ENCODE data around the gene DPYSL5. TPM values are rescaled to one million over a fixed set of nuclear protein-coding genes. Genes with fewer than 3 reads are reported as not detected.

Gene DPYSL5
- total RNA-seq, 6 donors from 2014 or later: not detected

DNA sequence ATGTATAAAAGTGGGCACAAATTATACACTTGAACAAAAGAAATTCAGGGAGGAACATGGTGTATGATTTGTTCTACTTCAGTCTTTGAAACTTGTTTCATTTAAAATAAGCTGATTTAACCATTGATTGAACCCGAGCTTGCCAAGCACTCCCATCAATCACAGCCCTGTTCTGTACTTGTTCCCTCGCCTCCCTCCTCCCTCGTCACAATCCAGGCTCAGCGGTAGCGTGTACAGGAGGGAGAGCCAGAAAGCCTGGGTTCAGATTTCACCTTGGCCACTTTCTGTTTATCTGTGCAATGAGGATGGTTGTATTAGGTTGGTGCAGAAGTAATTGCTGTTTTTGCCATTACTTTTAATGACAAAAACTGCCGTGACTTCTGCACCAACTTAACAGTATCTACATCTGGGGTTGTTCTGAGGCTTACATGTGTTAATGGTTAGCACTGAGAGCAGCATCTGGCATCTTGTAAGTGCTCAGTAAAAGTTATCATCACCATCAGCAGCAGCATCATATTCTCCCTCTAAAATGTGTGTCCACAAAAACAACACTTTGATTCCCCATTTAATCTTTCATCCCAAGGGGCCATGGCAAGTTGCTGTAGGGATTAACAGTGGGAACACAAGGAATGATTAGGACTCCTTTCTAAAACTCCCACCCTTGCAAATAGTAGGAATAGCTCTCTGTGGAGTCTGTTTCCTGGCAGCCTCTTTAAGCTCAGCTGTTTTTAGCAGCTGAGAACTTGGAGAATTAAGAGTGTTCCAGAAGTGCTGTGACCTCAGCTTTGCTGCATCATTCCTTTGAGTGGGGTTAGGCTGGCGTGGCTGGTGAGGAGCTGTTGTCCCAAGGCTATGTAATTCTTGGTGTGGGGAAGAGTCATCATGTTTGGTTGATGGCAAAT, 4.7 kb downstream of the DPYSL5 start:
- peaks cover 0 to 37% (median 22%) of the 10 kb centered on the region in 4 donors for H3K27me3 ChIP-seq

DNA sequence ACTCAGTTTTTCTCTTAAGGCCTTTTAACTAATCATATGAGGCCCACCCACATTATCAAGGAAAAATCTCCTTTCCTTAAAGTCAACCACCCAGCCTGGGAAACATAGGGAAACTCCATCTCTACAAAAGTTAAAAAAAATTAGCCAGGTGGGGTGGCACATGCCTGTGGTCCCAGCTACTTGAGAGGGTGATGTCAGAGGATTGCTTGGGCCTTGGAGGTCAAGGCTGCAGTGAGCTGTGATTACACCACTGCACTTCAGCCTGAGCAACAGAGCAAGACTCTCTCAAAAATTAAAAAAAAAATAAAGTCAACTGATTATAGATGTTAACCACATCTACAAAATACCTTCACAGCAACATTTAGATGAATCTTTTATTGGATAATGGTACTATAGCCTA, 5.8 kb downstream of the DPYSL5 start:
- Histone ChIP-seq H3K9me3 (no peaks in the 10 kb centered on the region), H3K36me3 (no peaks in the 10 kb centered on the region)
- TF ChIP-seq, protein P1, sequence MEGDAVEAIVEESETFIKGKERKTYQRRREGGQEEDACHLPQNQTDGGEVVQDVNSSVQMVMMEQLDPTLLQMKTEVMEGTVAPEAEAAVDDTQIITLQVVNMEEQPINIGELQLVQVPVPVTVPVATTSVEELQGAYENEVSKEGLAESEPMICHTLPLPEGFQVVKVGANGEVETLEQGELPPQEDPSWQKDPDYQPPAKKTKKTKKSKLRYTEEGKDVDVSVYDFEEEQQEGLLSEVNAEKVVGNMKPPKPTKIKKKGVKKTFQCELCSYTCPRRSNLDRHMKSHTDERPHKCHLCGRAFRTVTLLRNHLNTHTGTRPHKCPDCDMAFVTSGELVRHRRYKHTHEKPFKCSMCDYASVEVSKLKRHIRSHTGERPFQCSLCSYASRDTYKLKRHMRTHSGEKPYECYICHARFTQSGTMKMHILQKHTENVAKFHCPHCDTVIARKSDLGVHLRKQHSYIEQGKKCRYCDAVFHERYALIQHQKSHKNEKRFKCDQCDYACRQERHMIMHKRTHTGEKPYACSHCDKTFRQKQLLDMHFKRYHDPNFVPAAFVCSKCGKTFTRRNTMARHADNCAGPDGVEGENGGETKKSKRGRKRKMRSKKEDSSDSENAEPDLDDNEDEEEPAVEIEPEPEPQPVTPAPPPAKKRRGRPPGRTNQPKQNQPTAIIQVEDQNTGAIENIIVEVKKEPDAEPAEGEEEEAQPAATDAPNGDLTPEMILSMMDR (IDR thresholded peaks at IDR 0.05): no peak
- no peak for TF ChIP-seq EP300 (IDR thresholded peaks at IDR 0.05)

More for the DNA sequence above, 4.7 kb downstream of the DPYSL5 start:
- H3K4me3 ChIP-seq: no peak overlapping the region
- H3K9me3 ChIP-seq: no peaks in the 10 kb centered on the region
- no peaks in the 10 kb centered on the region for H3K36me3 ChIP-seq
- 39 to 46% methylated on average over 7 of the region's 7 CpGs for WGBS, 2 donors
- TF ChIP-seq POLR2AphosphoS5 (IDR thresholded peaks at IDR 0.05) (no peak), EP300 (IDR thresholded peaks at IDR 0.05) (no peak), POLR2A (IDR thresholded peaks at IDR 0.05) (no peak)
- TF ChIP-seq, protein P1 (IDR thresholded peaks at IDR 0.05): no peak
- H3K4me1 ChIP-seq: peaks cover 22 to 26% (median 23%) of the 10 kb centered on the region in 4 donors
- no peak for DNase-seq
- no peak overlapping the region for H3K27ac ChIP-seq
- ATAC-seq (ENCODE audit: low FRiP score in 2 of 2): peak in 1 of 2 donors; percentile 62

DNA sequence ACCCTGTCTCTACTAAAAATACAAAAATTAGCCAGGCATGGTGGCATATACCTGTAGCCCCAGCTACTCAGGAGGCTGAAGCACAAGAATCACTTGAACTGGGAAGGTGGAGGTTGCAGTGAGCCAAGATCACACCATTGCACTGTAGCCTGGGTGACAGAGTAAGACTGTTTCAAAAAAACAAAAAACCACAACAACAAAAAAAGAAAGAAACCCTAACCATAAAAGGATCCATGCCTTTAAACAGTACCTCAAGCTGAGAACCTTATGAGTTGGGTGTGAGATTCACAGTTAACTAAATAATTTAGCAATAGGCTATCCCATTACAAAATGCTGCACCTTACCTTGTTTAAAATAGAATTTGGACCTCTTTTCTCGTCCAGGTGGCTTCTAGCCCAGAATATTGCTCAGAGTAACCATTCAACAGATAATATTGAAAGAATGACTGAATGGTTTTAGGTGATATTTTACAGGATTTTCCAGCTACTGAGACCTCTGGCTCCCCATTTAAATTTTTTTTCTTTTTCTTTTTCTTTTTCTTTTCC, 6.4 kb downstream of the DPYSL5 start:
- H3K27me3 ChIP-seq: peaks cover 0 to 20% (median 5%) of the 10 kb centered on the region in 4 donors
- DNase-seq (no peak), ATAC-seq (ENCODE audit: low FRiP score in 2 of 2) (no peak)
- H3K36me3 ChIP-seq: no peaks in the 10 kb centered on the region
- H3K27ac ChIP-seq: no peak overlapping the region
- H3K9me3 ChIP-seq: no peaks in the 10 kb centered on the region
- TF ChIP-seq, protein P1 (IDR thresholded peaks at IDR 0.05): no peak
- TF ChIP-seq EP300 (IDR thresholded peaks at IDR 0.05) (no peak), POLR2A (IDR thresholded peaks at IDR 0.05) (no peak), POLR2AphosphoS5 (IDR thresholded peaks at IDR 0.05) (no peak)
- H3K4me1 ChIP-seq: peaks cover 5 to 9% (median 6%) of the 10 kb centered on the region in 4 donors
- H3K4me3 ChIP-seq: no peak overlapping the region
- 76 to 78% methylated on average over 1 of the region's 1 CpG for WGBS, 2 donors

More for the DNA sequence above, 5.8 kb downstream of the DPYSL5 start:
- Histone ChIP-seq H3K27me3 (peaks cover 0 to 26% (median 11%) of the 10 kb centered on the region in 4 donors), H3K27ac (no peak overlapping the region), H3K4me3 (no peak overlapping the region), H3K4me1 (peaks cover 11 to 15% (median 12%) of the 10 kb centered on the region in 4 donors)
- ATAC-seq (ENCODE audit: low FRiP score in 2 of 2) (no peak), DNase-seq (no peak)

DNA sequence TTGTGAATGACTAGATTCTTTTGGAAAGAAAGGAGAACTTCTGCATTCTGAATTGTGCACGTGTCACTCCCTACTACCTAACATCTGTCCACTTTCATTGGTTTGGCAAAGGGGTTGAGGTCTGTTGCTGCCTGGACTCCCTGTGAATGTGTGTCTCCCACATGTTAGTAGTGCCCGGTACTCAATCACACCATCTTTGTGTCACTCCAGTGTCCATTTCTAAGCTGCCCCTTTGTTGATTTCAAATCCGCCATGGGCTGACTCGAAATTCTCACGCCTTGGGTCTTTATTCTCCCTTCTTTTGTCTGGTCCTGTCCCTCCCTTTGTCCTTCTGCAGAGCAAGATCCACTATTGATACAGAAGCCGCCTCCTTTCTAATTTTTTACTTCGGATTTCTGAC, 7.5 kb downstream of the DPYSL5 start:
- DNase-seq (no peak), ATAC-seq (ENCODE audit: low FRiP score in 2 of 2) (no peak)
- H3K9me3 ChIP-seq: no peaks in the 10 kb centered on the region
- H3K4me3 ChIP-seq: no peak overlapping the region
- H3K27me3 ChIP-seq: peaks cover 0 to 9% (median 0%) of the 10 kb centered on the region in 4 donors
- no peaks in the 10 kb centered on the region for H3K36me3 ChIP-seq
- H3K27ac ChIP-seq: no peak overlapping the region
- 77 to 80% methylated on average over 7 of the region's 7 CpGs for WGBS, 2 donors
- no peaks in the 10 kb centered on the region for H3K4me1 ChIP-seq
- TF ChIP-seq POLR2A (IDR thresholded peaks at IDR 0.05): no peak
- TF ChIP-seq POLR2AphosphoS5 (IDR thresholded peaks at IDR 0.05): no peak
- TF ChIP-seq, protein P1 (IDR thresholded peaks at IDR 0.05): no peak
- no peak for TF ChIP-seq EP300 (IDR thresholded peaks at IDR 0.05)
